A549 treated with Mapracorat at 1 μM for 4 hours (cell line): ENCODE data around the gene TCTA. TPM values are rescaled to one million over a fixed set of nuclear protein-coding genes. Genes with fewer than 3 reads are reported as not detected.

Experiments
- total RNA-seq: library from RNA; stranded (reverse); fragments of 200-300 nt; extraction: Qiagen RNA extraction; gene quantifications from 5 replicates; pipeline ENCODE4 v1.2.3, GENCODE V29; 2022

Gene TCTA, protein sequence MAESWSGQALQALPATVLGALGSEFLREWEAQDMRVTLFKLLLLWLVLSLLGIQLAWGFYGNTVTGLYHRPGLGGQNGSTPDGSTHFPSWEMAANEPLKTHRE
- total RNA-seq = 21.0 to 25.1 TPM (median 22.6 TPM) in 5 replicates

GRCh38 chr3:49411968-49412631 lies at the start of gene TCTA, which contains the start of gene RHOA:
TCTA (plus strand) TSS chr3:49412423; CDS start chr3:49412427, 4 bp downstream.
RHOA (minus strand) TSS chr3:49411976; CDS start chr3:49375589, 36,387 bp downstream.

DNA sequence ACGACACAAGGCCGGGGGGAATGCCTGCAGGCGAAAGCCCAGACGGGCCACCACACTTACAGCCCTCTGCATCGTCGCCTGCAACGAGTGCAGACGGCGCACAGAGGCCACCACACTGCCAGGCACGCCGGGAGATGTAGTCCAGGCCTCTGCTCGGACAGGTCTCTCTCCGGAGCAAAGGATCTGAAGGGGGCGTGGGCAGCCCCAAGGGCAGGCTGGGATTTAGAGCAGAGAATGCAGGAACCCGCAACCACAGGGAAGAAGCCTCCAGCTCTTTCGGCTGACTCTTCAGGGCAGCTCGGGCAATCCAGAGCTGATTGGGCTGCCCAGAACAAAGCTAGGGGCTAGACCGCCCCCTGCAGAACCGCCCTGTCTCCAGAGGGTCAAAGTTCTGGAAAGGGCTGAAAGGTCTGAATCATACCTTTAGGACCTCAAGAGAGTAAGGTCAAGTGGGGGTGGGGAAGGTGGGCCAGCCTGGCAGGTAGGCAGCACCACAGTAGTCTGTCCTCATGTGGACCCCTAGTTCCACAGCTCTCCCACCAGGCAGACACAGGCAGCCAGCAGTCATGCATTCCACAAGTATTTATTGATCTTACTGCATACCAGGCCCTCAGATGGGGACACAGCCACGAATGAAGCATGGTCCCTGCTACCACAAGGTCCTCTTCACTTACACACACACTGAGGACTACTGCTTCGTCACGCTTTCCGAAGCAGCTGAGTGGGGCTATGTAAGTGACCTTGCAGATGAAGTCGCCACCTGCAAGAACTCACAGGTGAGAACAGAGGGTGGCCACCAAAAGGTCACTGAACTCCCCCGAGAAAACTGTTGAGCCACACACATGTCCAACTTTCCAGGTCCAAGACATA lies 10.4 kb downstream of the TCTA start, which contains the start of gene AMT:
Gene AMT, minus strand, starts transcription at position 95 of the 870 bp plus-strand sequence. Its CDS starts 23 bp downstream, at position 72.

Other genes starting within 250 kb of the TCTA start
- gene CCDC71, start 246.1 kb upstream of the TCTA start, total RNA-seq = 12.1 to 15.3 TPM (median 12.2 TPM) in 5 replicates
- gene KLHDC8B, start 240.8 kb upstream of the TCTA start, total RNA-seq = 4.4 to 7.0 TPM (median 5.7 TPM) in 5 replicates
- 1.5 to 2.5 TPM (median 1.8 TPM) in 5 replicates for gene C3orf62, start 135.2 kb upstream of the TCTA start, total RNA-seq
- 11.4 to 15.4 TPM (median 13.8 TPM) in 5 replicates for gene USP4, start 72.4 kb upstream of the TCTA start, total RNA-seq
- 262 to 306 TPM (median 293 TPM) in 5 replicates for gene GPX1, start 54.1 kb upstream of the TCTA start, total RNA-seq
- 449 to 503 TPM (median 464 TPM) in 5 replicates for gene RHOA, start 447 bp upstream of the TCTA start, total RNA-seq
- 0.28 to 0.73 TPM (median 0.44 TPM) in 4 of 5 replicates, not detected in the other for gene AMT, start 10.1 kb downstream of the TCTA start, total RNA-seq
- gene NICN1, start 16.9 kb downstream of the TCTA start, total RNA-seq = 5.6 to 7.3 TPM (median 5.6 TPM) in 5 replicates
- 47.6 to 60.8 TPM (median 57.1 TPM) in 5 replicates for gene DAG1, start 57.8 kb downstream of the TCTA start, total RNA-seq
- gene BSN, start 142.1 kb downstream of the TCTA start, total RNA-seq = 0.09 to 0.41 TPM (median 0.13 TPM) in 5 replicates